HL-60 (cell line): ENCODE measurements around the gene DCUN1D3.

Source experiments
- DNase-seq, 2 experiments: peaks; one replicate each; pipeline ENCODE4 v3.0.0-alpha.2; 2010 to 2020; ENCODE audit warnings: low read depth in 1 of 2, low spot score in 1 of 2
- H3K27ac ChIP-seq: fragments of 250-450 bp; sonication (Bioruptor Pico); replicated peaks from 2 replicates; pipeline ENCODE4 v1.5.1; 2020; ENCODE audit warnings: mild to moderate bottlenecking, moderate library complexity
- H3K27me3 ChIP-seq: fragments of 250-450 bp; sonication (Bioruptor Pico); 2 replicates; pipeline ENCODE4 v1.5.1; 2021; ENCODE audit warnings: mild to moderate bottlenecking, moderate library complexity; ENCODE audit not compliant: insufficient read depth, poor library complexity, severe bottlenecking
- H3K4me3 ChIP-seq: replicated peaks from 2 replicates; pipeline ENCODE4 v1.5.1; 2011; ENCODE audit warnings: mild to moderate bottlenecking, control low read depth, low read length; ENCODE audit not compliant: insufficient read depth
- GABPA ChIP-seq: IDR thresholded peaks from 2 replicates; pipeline ENCODE4 v1.6.1; 2012; ENCODE audit warnings: low read depth
- POLR2AphosphoS5 ChIP-seq: IDR thresholded peaks from 2 replicates; pipeline ENCODE4 v1.6.1; 2012; ENCODE audit warnings: low read depth
- SPI1 ChIP-seq: IDR thresholded peaks from 2 replicates; pipeline ENCODE4 v1.6.1; 2012; ENCODE audit warnings: low read depth, mild to moderate bottlenecking, borderline replicate concordance
- TF ChIP-seq, protein P1 (sequence below): IDR thresholded peaks from one replicate; pipeline ENCODE4 v1.5.1; 2011; ENCODE audit warnings: low read length, control low read depth, inconsistent platforms; ENCODE audit not compliant: insufficient read depth
- TF ChIP-seq, protein P2 (sequence below): IDR thresholded peaks from 2 replicates; pipeline ENCODE4 v1.6.1; 2012; ENCODE audit warnings: low read depth; ENCODE audit not compliant: insufficient replicate concordance

DCUN1D3 gene

DNA sequence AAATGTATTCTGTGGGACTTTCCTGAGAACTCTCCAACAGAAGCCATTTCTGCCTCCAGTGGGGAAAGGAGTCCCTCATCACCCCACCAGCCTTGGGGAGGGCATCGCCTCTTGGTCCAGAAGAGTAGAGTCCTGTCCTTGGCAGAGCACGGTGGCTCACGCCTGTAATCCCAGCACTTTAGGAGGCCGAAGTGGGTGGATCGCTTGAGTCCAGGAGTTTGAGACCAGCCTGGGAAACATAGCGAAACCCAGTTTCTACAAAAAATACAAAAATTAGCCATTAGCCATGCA is 41.4 kb upstream of the DCUN1D3 start:
- no peaks in the 10 kb centered on the region for H3K27me3 ChIP-seq
- TF ChIP-seq POLR2AphosphoS5 (no peak), SPI1 (no peak), GABPA (no peak)
- TF ChIP-seq, protein P1, sequence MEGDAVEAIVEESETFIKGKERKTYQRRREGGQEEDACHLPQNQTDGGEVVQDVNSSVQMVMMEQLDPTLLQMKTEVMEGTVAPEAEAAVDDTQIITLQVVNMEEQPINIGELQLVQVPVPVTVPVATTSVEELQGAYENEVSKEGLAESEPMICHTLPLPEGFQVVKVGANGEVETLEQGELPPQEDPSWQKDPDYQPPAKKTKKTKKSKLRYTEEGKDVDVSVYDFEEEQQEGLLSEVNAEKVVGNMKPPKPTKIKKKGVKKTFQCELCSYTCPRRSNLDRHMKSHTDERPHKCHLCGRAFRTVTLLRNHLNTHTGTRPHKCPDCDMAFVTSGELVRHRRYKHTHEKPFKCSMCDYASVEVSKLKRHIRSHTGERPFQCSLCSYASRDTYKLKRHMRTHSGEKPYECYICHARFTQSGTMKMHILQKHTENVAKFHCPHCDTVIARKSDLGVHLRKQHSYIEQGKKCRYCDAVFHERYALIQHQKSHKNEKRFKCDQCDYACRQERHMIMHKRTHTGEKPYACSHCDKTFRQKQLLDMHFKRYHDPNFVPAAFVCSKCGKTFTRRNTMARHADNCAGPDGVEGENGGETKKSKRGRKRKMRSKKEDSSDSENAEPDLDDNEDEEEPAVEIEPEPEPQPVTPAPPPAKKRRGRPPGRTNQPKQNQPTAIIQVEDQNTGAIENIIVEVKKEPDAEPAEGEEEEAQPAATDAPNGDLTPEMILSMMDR, result no peak
- TF ChIP-seq, protein P2, sequence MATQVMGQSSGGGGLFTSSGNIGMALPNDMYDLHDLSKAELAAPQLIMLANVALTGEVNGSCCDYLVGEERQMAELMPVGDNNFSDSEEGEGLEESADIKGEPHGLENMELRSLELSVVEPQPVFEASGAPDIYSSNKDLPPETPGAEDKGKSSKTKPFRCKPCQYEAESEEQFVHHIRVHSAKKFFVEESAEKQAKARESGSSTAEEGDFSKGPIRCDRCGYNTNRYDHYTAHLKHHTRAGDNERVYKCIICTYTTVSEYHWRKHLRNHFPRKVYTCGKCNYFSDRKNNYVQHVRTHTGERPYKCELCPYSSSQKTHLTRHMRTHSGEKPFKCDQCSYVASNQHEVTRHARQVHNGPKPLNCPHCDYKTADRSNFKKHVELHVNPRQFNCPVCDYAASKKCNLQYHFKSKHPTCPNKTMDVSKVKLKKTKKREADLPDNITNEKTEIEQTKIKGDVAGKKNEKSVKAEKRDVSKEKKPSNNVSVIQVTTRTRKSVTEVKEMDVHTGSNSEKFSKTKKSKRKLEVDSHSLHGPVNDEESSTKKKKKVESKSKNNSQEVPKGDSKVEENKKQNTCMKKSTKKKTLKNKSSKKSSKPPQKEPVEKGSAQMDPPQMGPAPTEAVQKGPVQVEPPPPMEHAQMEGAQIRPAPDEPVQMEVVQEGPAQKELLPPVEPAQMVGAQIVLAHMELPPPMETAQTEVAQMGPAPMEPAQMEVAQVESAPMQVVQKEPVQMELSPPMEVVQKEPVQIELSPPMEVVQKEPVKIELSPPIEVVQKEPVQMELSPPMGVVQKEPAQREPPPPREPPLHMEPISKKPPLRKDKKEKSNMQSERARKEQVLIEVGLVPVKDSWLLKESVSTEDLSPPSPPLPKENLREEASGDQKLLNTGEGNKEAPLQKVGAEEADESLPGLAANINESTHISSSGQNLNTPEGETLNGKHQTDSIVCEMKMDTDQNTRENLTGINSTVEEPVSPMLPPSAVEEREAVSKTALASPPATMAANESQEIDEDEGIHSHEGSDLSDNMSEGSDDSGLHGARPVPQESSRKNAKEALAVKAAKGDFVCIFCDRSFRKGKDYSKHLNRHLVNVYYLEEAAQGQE, result no peak
- no peak for DNase-seq
- H3K4me3 ChIP-seq, result no peak overlapping the region
- 0 out of 2 replicates have a peak overlapping the region, but pooled peaks have one; percentile 15 for H3K27ac ChIP-seq

DNA sequence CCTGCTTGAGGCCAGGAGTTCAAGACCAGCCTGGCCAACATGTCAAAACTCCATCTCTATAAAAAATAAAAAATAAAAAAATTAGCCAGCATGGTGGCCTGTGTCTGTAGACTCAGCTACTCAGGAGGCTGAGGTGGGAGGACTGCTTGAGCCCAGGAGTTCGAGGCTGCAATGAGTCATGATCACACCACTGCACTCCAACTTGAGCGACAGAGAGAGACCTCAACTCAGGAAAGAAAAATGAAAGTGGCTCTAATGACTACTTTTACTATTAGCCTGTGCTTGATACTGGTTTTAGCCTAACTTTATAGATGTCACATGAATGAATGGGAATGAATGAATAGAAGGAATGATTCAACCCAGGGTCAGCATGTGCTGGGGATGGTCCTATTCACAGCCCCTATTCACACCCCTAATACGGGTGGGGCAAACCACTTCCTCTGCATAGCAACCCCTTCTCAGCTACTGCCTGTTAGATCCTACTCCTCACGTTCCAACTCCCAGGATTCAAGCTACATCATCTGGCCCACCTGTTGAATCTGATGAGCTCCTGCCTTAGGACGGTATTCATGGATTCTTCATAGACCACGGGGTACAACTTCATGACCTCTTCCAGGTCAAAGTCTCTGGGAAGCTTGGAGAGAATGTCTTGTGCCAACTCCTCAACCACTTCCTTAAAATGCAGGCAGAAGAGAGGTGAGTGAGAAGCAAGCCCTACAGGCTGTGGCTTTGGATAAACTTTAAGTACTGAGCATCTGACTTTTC is 40.9 kb upstream of the DCUN1D3 start:
- Histone ChIP-seq H3K27me3 (no peaks in the 10 kb centered on the region), H3K27ac (no peak overlapping the region), H3K4me3 (no peak overlapping the region)
- DNase-seq, result peak in 1 of 2 experiments; percentile 61
- no peak for TF ChIP-seq POLR2AphosphoS5
- TF ChIP-seq SPI1, result peak; percentile 96

DNA sequence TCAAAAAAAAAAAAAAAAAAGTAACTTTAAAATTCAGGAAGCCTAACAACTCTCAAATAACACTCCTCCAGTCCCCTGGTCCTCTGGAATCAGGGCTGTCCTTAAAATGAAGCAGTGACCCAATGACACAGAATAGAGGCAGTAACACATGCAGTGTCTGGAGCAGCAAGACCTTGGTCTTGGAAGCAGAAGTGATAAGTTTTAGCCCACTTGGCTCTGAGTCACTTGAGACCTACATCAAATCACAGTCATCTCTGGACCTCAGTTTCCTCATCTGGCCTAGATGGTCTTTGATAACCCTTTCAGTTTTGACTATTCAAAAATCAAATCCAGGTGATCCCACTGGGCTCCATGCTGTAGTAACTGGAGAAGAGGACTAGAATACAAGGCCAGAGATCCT is 39.5 kb upstream of the DCUN1D3 start:
- no peak for DNase-seq
- Histone ChIP-seq H3K4me3 (no peak overlapping the region), H3K27ac (no peak overlapping the region), H3K27me3 (no peaks in the 10 kb centered on the region)
- TF ChIP-seq, protein P2, result no peak
- TF ChIP-seq POLR2AphosphoS5 (no peak), SPI1 (no peak), GABPA (no peak)
- TF ChIP-seq, protein P1, result no peak

DNA sequence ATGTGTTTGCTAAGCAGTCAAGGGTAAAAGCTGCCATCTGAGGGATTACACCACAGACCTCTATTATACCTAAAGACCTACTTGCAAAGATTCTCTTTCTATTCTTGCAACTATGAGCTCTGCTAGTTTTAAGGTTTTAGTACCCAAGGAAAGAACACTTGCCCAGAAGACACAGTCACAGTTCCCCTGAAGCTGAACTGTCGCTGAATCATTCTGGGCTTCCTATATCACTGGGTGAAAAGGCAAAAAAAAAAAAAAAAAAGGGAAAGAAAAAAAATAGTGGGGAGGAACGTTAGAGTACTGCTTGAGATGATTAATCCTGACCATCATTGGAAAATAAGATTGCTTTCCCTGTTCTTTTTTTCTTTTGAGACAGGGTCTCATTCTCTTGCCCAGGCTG is 38.3 kb upstream of the DCUN1D3 start:
- no peak overlapping the region for H3K4me3 ChIP-seq
- no peak for TF ChIP-seq POLR2AphosphoS5
- H3K27ac ChIP-seq, result no peak overlapping the region
- H3K27me3 ChIP-seq, result no peaks in the 10 kb centered on the region
- no peak for DNase-seq

DNA sequence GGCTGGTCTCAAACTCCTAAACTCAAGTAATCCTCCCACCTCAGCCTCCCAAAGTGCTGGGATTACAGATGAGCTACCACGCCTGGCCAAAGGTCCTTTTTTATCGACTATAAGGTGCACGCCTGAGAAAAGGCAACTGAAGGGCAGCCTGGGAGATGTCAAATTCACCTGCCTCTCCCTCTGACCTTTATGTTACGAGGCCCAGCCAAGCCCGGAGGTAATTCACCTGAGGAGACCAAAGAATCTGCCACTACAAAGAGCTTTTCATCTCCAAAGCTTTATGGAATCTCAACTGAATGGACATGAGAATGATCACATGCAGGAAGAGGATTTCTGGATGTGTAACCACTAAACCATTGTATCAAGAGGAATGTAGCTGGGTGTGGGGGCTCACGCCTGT is 37.6 kb upstream of the DCUN1D3 start:
- Histone ChIP-seq H3K4me3 (no peak overlapping the region), H3K27me3 (no peaks in the 10 kb centered on the region), H3K27ac (no peak overlapping the region)
- no peak for DNase-seq
- TF ChIP-seq, protein P2, result no peak
- TF ChIP-seq SPI1 (no peak), POLR2AphosphoS5 (no peak), GABPA (no peak)
- TF ChIP-seq, protein P1, result no peak
